ENCODE results near the gene ZNF429. TPM values are rescaled to one million over a fixed set of nuclear protein-coding genes. Genes with fewer than 3 reads are reported as not detected.

The ZNF429 gene
- total and polyA plus RNA-seq, 2 experiments from 2014 or later, result 12.8 to 19.9 TPM

DNA sequence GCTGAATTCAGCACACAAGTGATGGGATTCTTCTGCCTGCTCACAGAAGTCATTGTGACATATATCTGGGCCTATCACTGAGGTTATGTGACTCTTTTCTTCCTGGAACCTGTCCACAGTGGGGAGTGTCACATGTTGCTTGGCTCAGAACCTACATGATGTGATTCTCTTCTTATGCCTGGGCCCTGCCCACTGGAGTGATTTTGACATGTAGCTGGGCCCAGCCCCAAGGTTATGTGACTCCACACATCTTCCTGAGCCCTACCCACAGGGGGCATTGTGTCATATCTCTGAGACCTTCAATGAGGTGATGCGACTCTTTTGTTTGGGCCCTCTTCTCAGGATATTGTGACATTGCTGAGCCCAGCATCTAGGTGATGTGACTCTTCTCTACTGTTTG, 17.4 kb upstream of the ZNF429 start:
- DNase-seq (ENCODE audit: low spot score), result no peak
- no peaks in the 10 kb centered on the region for H4K20me1 ChIP-seq (ENCODE audit: insufficient read depth, poor library complexity, severe bottlenecking)
- no peak overlapping the region for H3K4me3 ChIP-seq
- H3K4me1 ChIP-seq (ENCODE audit: insufficient read depth), result no peaks in the 10 kb centered on the region
- no peak overlapping the region for H2AFZ ChIP-seq
- no peaks in the 10 kb centered on the region for H3K9me3 ChIP-seq (ENCODE audit: low read depth)
- H3K9me2 ChIP-seq (replicated peaks; ENCODE audit: insufficient read depth), result no peaks in the 10 kb centered on the region
- 100% methylated on average over 1 of the region's 1 CpG for WGBS (ENCODE audit: low lambda C conversion rate, missing lambda C conversion rate)
- H3K79me2 ChIP-seq, result no peaks in the 10 kb centered on the region
- no peak overlapping the region for H3K4me2 ChIP-seq
- no peaks in the 10 kb centered on the region for H3K27me3 ChIP-seq
- TF ChIP-seq EZH2 (IDR thresholded peaks at IDR 0.05; ENCODE audit: borderline replicate concordance) (no peak), EZH2phosphoT487 (IDR thresholded peaks at IDR 0.05; ENCODE audit: low read depth, severe bottlenecking, unreplicated experiment) (no peak)
- TF ChIP-seq, protein P1, sequence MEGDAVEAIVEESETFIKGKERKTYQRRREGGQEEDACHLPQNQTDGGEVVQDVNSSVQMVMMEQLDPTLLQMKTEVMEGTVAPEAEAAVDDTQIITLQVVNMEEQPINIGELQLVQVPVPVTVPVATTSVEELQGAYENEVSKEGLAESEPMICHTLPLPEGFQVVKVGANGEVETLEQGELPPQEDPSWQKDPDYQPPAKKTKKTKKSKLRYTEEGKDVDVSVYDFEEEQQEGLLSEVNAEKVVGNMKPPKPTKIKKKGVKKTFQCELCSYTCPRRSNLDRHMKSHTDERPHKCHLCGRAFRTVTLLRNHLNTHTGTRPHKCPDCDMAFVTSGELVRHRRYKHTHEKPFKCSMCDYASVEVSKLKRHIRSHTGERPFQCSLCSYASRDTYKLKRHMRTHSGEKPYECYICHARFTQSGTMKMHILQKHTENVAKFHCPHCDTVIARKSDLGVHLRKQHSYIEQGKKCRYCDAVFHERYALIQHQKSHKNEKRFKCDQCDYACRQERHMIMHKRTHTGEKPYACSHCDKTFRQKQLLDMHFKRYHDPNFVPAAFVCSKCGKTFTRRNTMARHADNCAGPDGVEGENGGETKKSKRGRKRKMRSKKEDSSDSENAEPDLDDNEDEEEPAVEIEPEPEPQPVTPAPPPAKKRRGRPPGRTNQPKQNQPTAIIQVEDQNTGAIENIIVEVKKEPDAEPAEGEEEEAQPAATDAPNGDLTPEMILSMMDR (IDR thresholded peaks at IDR 0.05; ENCODE audit: poor library complexity), result no peak
- no peaks in the 10 kb centered on the region for H3K36me3 ChIP-seq (replicated peaks; ENCODE audit: insufficient read depth, low read depth)
- no peak overlapping the region for H3K27ac ChIP-seq

- Histone ChIP-seq H3K9me2 (replicated peaks; ENCODE audit: insufficient read depth) (no peaks in the 10 kb centered on the region), H3K36me3 (replicated peaks; ENCODE audit: insufficient read depth, low read depth) (no peaks in the 10 kb centered on the region), H3K4me1 (ENCODE audit: insufficient read depth) (no peaks in the 10 kb centered on the region), H3K27ac (no peak overlapping the region), H3K27me3 (no peaks in the 10 kb centered on the region), H2AFZ (no peak overlapping the region), H3K9me3 (ENCODE audit: low read depth) (no peaks in the 10 kb centered on the region), H3K79me2 (no peaks in the 10 kb centered on the region), H3K4me2 (no peak overlapping the region), H3K4me3 (no peak overlapping the region), H4K20me1 (ENCODE audit: insufficient read depth, poor library complexity, severe bottlenecking) (no peaks in the 10 kb centered on the region)
- WGBS (ENCODE audit: low lambda C conversion rate, missing lambda C conversion rate), result 64% methylated on average over 4 of the region's 4 CpGs
- TF ChIP-seq EZH2 (IDR thresholded peaks at IDR 0.05; ENCODE audit: borderline replicate concordance) (no peak), EZH2phosphoT487 (IDR thresholded peaks at IDR 0.05; ENCODE audit: low read depth, severe bottlenecking, unreplicated experiment) (no peak)
- TF ChIP-seq, protein P1 (IDR thresholded peaks at IDR 0.05; ENCODE audit: poor library complexity), result no peak
- DNase-seq (ENCODE audit: low spot score), result no peak
Measured at GRCh38 chr19:21491146-21491545, 14.3 kb upstream of the ZNF429 start.

GRCh38 chr19:21492947-21493906, 12.2 kb upstream of the ZNF429 start:
- H3K4me1 ChIP-seq (ENCODE audit: insufficient read depth), result no peaks in the 10 kb centered on the region
- no peaks in the 10 kb centered on the region for H3K9me3 ChIP-seq (ENCODE audit: low read depth)
- H3K4me3 ChIP-seq, result no peak overlapping the region
- H3K4me2 ChIP-seq, result no peak overlapping the region
- H3K36me3 ChIP-seq (replicated peaks; ENCODE audit: insufficient read depth, low read depth), result no peaks in the 10 kb centered on the region
- TF ChIP-seq EZH2 (IDR thresholded peaks at IDR 0.05; ENCODE audit: borderline replicate concordance) (no peak), EZH2phosphoT487 (IDR thresholded peaks at IDR 0.05; ENCODE audit: low read depth, severe bottlenecking, unreplicated experiment) (no peak)
- TF ChIP-seq, protein P1 (IDR thresholded peaks at IDR 0.05; ENCODE audit: poor library complexity), result no peak
- H3K9me2 ChIP-seq (replicated peaks; ENCODE audit: insufficient read depth), result no peaks in the 10 kb centered on the region
- no peak overlapping the region for H3K27ac ChIP-seq
- DNase-seq (ENCODE audit: low spot score), result no peak
- H2AFZ ChIP-seq, result no peak overlapping the region
- H4K20me1 ChIP-seq (ENCODE audit: insufficient read depth, poor library complexity, severe bottlenecking), result no peaks in the 10 kb centered on the region
- H3K27me3 ChIP-seq, result no peaks in the 10 kb centered on the region
- WGBS (ENCODE audit: low lambda C conversion rate, missing lambda C conversion rate), result 93% methylated on average over 9 of the region's 9 CpGs
- H3K79me2 ChIP-seq, result no peaks in the 10 kb centered on the region

Data from hepatocyte (in vitro differentiated cells).